IMR-90 (cell line): Measurements from ENCODE around the gene LRP11. TPM values are rescaled to one million over a fixed set of nuclear protein-coding genes. Genes with fewer than 3 reads are reported as not detected.
"Not testable (repeated sequence)": the region's sequence is repeated elsewhere in the genome, so short reads cannot be mapped to it uniquely, and the experiment has no call there.

Experiments
- ATAC-seq: fragments of 200-7000 bp; cut with Tn5 transposase; 2 replicates; pipeline ENCODE4 v1.9.1; 2020; ENCODE audit warnings: low read depth, mild to moderate bottlenecking, moderate library complexity
- BruUV-seq: library from RNA; stranded (reverse); fragments of 400-500 nt; replicated peaks from 2 replicates; lab custom pipeline; 2021; lab: Mats Ljungman, UMichigan
- CTCF ChIA-PET: fragments of 300-600 bp; formaldehyde crosslinking; extraction: SDS; loops from one replicate; lab custom pipeline; 2021; ENCODE audit warnings: antibody characterized with exemption; lab: Yijun Ruan, JAX
- POLR2A ChIA-PET: fragments of 300-600 bp; sonication (Branson Sonifier 250); formaldehyde crosslinking; loops from one replicate; lab custom pipeline; 2022; ENCODE audit warnings: antibody characterized with exemption; ENCODE audit not compliant: unreplicated experiment; lab: Charles Lee
- DNase-seq: peaks from one replicate; pipeline ENCODE4 v3.0.0; 2013
- H2AFZ ChIP-seq: replicated peaks from 2 replicates; pipeline ENCODE3; 2013; ENCODE audit warnings: low read length, mild to moderate bottlenecking; ENCODE audit not compliant: poor library complexity
- H2AK5ac ChIP-seq: 2 replicates; pipeline ENCODE4 v1.6.1; 2013; ENCODE audit warnings: low read depth, low read length, inconsistent platforms
- H2AK9ac ChIP-seq: replicated peaks from 2 replicates; pipeline ENCODE3; 2013; ENCODE audit warnings: mild to moderate bottlenecking, low read depth, low read length, moderate library complexity; ENCODE audit not compliant: poor library complexity
- H2BK120ac ChIP-seq: 2 replicates; pipeline ENCODE4 v1.6.1; 2013; ENCODE audit warnings: low read depth, low read length, inconsistent platforms
- H2BK15ac ChIP-seq: 3 replicates; pipeline ENCODE4 v1.6.1; 2013; ENCODE audit warnings: low read depth, low read length, inconsistent platforms
- H2BK20ac ChIP-seq: 2 replicates; pipeline ENCODE4 v1.6.1; 2013; ENCODE audit warnings: low read depth, mild to moderate bottlenecking, inconsistent platforms, low read length, moderate library complexity
- H2BK5ac ChIP-seq: 2 replicates; pipeline ENCODE4 v1.6.1; 2013; ENCODE audit warnings: mild to moderate bottlenecking, low read depth, low read length, inconsistent platforms; ENCODE audit not compliant: poor library complexity, severe bottlenecking
- H3K14ac ChIP-seq: replicated peaks from 2 replicates; pipeline ENCODE4 v1.6.1; 2013; ENCODE audit warnings: low read depth, low read length, inconsistent platforms
- H3K18ac ChIP-seq: 2 replicates; pipeline ENCODE4 v1.6.1; 2013; ENCODE audit warnings: low read depth, low read length, control low read depth
- H3K23ac ChIP-seq: 2 replicates; pipeline ENCODE4 v1.6.1; 2013; ENCODE audit warnings: low read depth, low read length, inconsistent platforms
- H3K27ac ChIP-seq: 2 replicates; pipeline ENCODE4 v1.5.1; 2013; ENCODE audit warnings: mild to moderate bottlenecking, control low read depth, low read length; ENCODE audit not compliant: insufficient read depth
- H3K27me3 ChIP-seq: 2 replicates; pipeline ENCODE4 v1.6.1; 2013; ENCODE audit warnings: low read length; ENCODE audit not compliant: control insufficient read depth, insufficient read depth
- H3K36me3 ChIP-seq: 2 replicates; pipeline ENCODE4 v1.6.1; 2013; ENCODE audit warnings: low read length, mixed read lengths; ENCODE audit not compliant: control insufficient read depth, insufficient read depth
- H3K4ac ChIP-seq: 2 replicates; pipeline ENCODE4 v1.6.1; 2013; ENCODE audit warnings: low read depth, low read length, inconsistent platforms
- H3K4me1 ChIP-seq: 2 replicates; pipeline ENCODE4 v1.6.1; 2013; ENCODE audit warnings: low read length, mixed read lengths; ENCODE audit not compliant: control insufficient read depth, insufficient read depth
- H3K4me2 ChIP-seq: 2 replicates; pipeline ENCODE4 v1.6.1; 2013; ENCODE audit warnings: low read depth, mild to moderate bottlenecking, control low read depth, low read length, moderate library complexity
- H3K4me3 ChIP-seq: 2 replicates; pipeline ENCODE4 v1.5.1; 2013; ENCODE audit warnings: low read depth, mild to moderate bottlenecking, control low read depth, low read length, moderate library complexity; ENCODE audit not compliant: insufficient read depth
- H3K56ac ChIP-seq: 2 replicates; pipeline ENCODE4 v1.6.1; 2013; ENCODE audit warnings: low read length, inconsistent platforms; ENCODE audit not compliant: insufficient read depth; ENCODE audit errors: extremely low read depth
- H3K79me1 ChIP-seq, 2 experiments: 2 replicates each; pipeline ENCODE4 v1.6.1; 2013; ENCODE audit warnings: low read length in 2 of 2, inconsistent platforms in 1 of 2, low read depth in 1 of 2
- H3K9ac ChIP-seq: 2 replicates; pipeline ENCODE4 v1.6.1; 2013; ENCODE audit warnings: low read depth, low read length, control low read depth
- H3K9me1 ChIP-seq: 2 replicates; pipeline ENCODE4 v1.6.1; 2013; ENCODE audit warnings: low read length, inconsistent platforms; ENCODE audit not compliant: insufficient read depth
- H3K9me3 ChIP-seq: 2 replicates; pipeline ENCODE4 v1.6.1; 2013; ENCODE audit warnings: low read length; ENCODE audit not compliant: control insufficient read depth, insufficient read depth
- H4K20me1 ChIP-seq: 2 replicates; pipeline ENCODE4 v1.6.1; 2013; ENCODE audit warnings: low read length, inconsistent platforms; ENCODE audit not compliant: insufficient read depth
- H4K5ac ChIP-seq: 2 replicates; pipeline ENCODE4 v1.6.1; 2013; ENCODE audit warnings: mild to moderate bottlenecking, low read depth, low read length, control low read depth
- H4K8ac ChIP-seq, 2 experiments: 2 replicates each; pipeline ENCODE4 v1.6.1; 2013; ENCODE audit warnings: low read depth in 2 of 2, low read length in 2 of 2, control low read depth in 1 of 2, inconsistent platforms in 1 of 2
- H4K91ac ChIP-seq: 2 replicates; pipeline ENCODE4 v1.6.1; 2013; ENCODE audit warnings: low read depth, low read length, inconsistent platforms; ENCODE audit not compliant: insufficient read depth
- WGBS, 2 experiments: methylation state at CpG; one replicate each; pipeline versions ENCODE4 v1.1.5 to v1.1.7; 2013; ENCODE audit warnings: missing lambda C conversion rate in 2 of 2; ENCODE audit not compliant: insufficient read length in 1 of 2; ENCODE audit errors: extremely low coverage in 2 of 2; 5-methylcytosine and 5-hydroxymethylcytosine counted together
- dilution Hi-C: fragments of 300-500 bp; cut with HindIII; formaldehyde crosslinking; loops from one replicate; pipeline ENCODE4 v1.14.3; 2018; ENCODE audit warnings: low sequenced_read_pairs; ENCODE audit not compliant: unreplicated experiment
- in situ Hi-C: fragments of 300-500 bp; cut with MboI; formaldehyde crosslinking; loops from 3 replicates; pipeline ENCODE4 v1.14.3; 2019; ENCODE audit warnings: low sequenced_read_pairs, inconsistent platforms, mixed read lengths
- intact Hi-C: fragments of 100-400 bp; cut with micrococcal nuclease; formaldehyde crosslinking; loops from 2 replicates; pipeline ENCODE4 v1.10.0; 2022
- polyA plus RNA-seq, 3 experiments: library from polyadenylated mRNA; depleted of rRNA; stranded (reverse); fragments of >200 nt; gene quantifications; 2 replicates each; pipeline ENCODE4 v1.2.3, GENCODE V29; 2012; ENCODE audit warnings: low replicate concordance in 1 of 3
- total RNA-seq: library from RNA; depleted of rRNA; stranded (reverse); fragments of >200 nt; gene quantifications from 2 replicates; pipeline ENCODE4 v1.2.3, GENCODE V29; 2012

The LRP11 gene
- total and polyA plus RNA-seq, 2 of the 4 experiments (the other 2 are of a cell fraction) = 48.8 to 63.8 TPM

- H2AFZ ChIP-seq, H4K91ac ChIP-seq, H3K9me3 ChIP-seq, intact Hi-C loops, H3K18ac ChIP-seq, dilution Hi-C loops, H4K5ac ChIP-seq, ATAC-seq, H3K14ac ChIP-seq, H4K8ac ChIP-seq, BruUV-seq, H3K27me3 ChIP-seq, H3K4me2 ChIP-seq, H3K36me3 ChIP-seq, H3K56ac ChIP-seq, H3K23ac ChIP-seq, H3K9ac ChIP-seq, DNase-seq, H2AK9ac ChIP-seq, H2BK120ac ChIP-seq, POLR2A ChIA-PET, H3K4me3 ChIP-seq: not testable (repeated sequence)
- H2BK20ac ChIP-seq = peak overlapping the region; percentile 70; the same call in 1 of the 2 replicates
- H2AK5ac ChIP-seq = peak overlapping the region; percentile 8; the same call in 1 of the 2 replicates
- H3K9me1 ChIP-seq = peaks cover 42% of the 10 kb centered on the region
- H3K79me1 ChIP-seq = peaks cover 30 to 79% of the 10 kb centered on the region in 2 experiments
- peaks cover 33% of the 10 kb centered on the region for H3K4me1 ChIP-seq
- peak overlapping the region; percentile 91 for H2BK5ac ChIP-seq
- H3K27ac ChIP-seq = peak overlapping the region; percentile 87; the same call in 1 of the 2 replicates
- H3K4ac ChIP-seq = peak overlapping the region; percentile 82
- CTCF ChIA-PET = interaction anchor here (1.2 to 1.4 kb wide), 2 partner anchors 12 to 16 kb away, joined by 3 read pairs; partner anchors contain the start of gene LRP11
- in situ Hi-C loops = loop anchor here (25.0 kb wide), 1 partner anchor 1214 kb away; no protein-coding TSS in a partner anchor
- H4K20me1 ChIP-seq = peaks cover 11% of the 10 kb centered on the region
- WGBS, 2 experiments = no CpG with 5 or more reads among the region's 4 CpGs
- H2BK15ac ChIP-seq = peak overlapping the region; percentile 84; the same call in 1 of the 3 replicates
Measured at GRCh38 chr6:149848343-149848742, 15.8 kb downstream of the LRP11 start.
